Left ventricle myocardium inferior (tissue), 1 donor: ENCODE data around the gene ALOX5. TPM values are rescaled to one million over a fixed set of nuclear protein-coding genes. Genes with fewer than 3 reads are reported as not detected.

Experiments
- DNase-seq: peaks from one replicate; pipeline ENCODE4 v3.0.0-alpha.2; 2020
- H3K27ac ChIP-seq: fragments of 200-600 bp; replicated peaks from 2 replicates; pipeline ENCODE4 v1.8.0; 2021
- H3K27me3 ChIP-seq: fragments of 200-600 bp; 2 replicates; pipeline ENCODE4 v1.8.0; 2021; ENCODE audit warnings: low read depth
- H3K36me3 ChIP-seq: fragments of 200-600 bp; 2 replicates; pipeline ENCODE4 v1.8.0; 2021
- H3K4me1 ChIP-seq: fragments of 200-600 bp; 2 replicates; pipeline ENCODE4 v1.8.0; 2021
- H3K4me3 ChIP-seq: fragments of 200-600 bp; 2 replicates; pipeline ENCODE4 v1.8.0; 2021; ENCODE audit warnings: mild to moderate bottlenecking, moderate library complexity
- H3K9me3 ChIP-seq: fragments of 200-600 bp; replicated peaks from 2 replicates; pipeline ENCODE4 v1.8.0; 2021
- CTCF ChIP-seq: fragments of 200-600 bp; IDR thresholded peaks from 2 replicates; pipeline ENCODE4 v1.8.0; 2021; ENCODE audit warnings: antibody characterized with exemption, mild to moderate bottlenecking, borderline replicate concordance
- intact Hi-C: fragments of 100-400 bp; cut with micrococcal nuclease; formaldehyde crosslinking; loops from one replicate; pipeline ENCODE4 v1.11.0; 2022
- total RNA-seq: library from RNA; stranded (reverse); fragmentation: NEBNext Ultra II Directional; extraction: Animal tissue kit (Norgen Biotek cat#: 25700); gene quantifications from one replicate; pipeline ENCODE4 v1.2.1, GENCODE V29; 2021
- donor health status: DM: no; HTN: yes; CAD: no; lungs with severe emphysema.

ALOX5 gene
- total RNA-seq, 1 donor from 2014 or later = 3.2 TPM

- no peak overlapping the region for H3K27ac ChIP-seq
- H3K4me3 ChIP-seq = no peak overlapping the region
- intact Hi-C loops = no loop called here
- peaks cover 9% of the 10 kb centered on the region for H3K4me1 ChIP-seq
- no peaks in the 10 kb centered on the region for H3K9me3 ChIP-seq
- H3K27me3 ChIP-seq = peaks cover 90% of the 10 kb centered on the region
- DNase-seq = no peak
- TF ChIP-seq CTCF = no peak
- H3K36me3 ChIP-seq = no peaks in the 10 kb centered on the region
Measured at GRCh38 chr10:45378914-45379726, 5.1 kb downstream of the ALOX5 start.

GRCh38 chr10:45379891-45380540 lies 6.0 kb downstream of the ALOX5 start:
- no peaks in the 10 kb centered on the region for H3K9me3 ChIP-seq
- peaks cover under 1% of the 10 kb centered on the region for H3K4me1 ChIP-seq
- TF ChIP-seq CTCF = no peak
- H3K36me3 ChIP-seq = no peaks in the 10 kb centered on the region
- H3K27ac ChIP-seq = no peak overlapping the region
- intact Hi-C loops = no loop called here
- H3K27me3 ChIP-seq = peaks cover 81% of the 10 kb centered on the region
- peak; percentile 33 for DNase-seq
- H3K4me3 ChIP-seq = no peak overlapping the region

GRCh38 chr10:45380903-45381620 lies 7.0 kb downstream of the ALOX5 start:
- no peaks in the 10 kb centered on the region for H3K4me1 ChIP-seq
- no peak for DNase-seq
- peaks cover 70% of the 10 kb centered on the region for H3K27me3 ChIP-seq
- no peaks in the 10 kb centered on the region for H3K9me3 ChIP-seq
- no peak for TF ChIP-seq CTCF
- intact Hi-C loops = no loop called here
- H3K36me3 ChIP-seq = no peaks in the 10 kb centered on the region
- no peak overlapping the region for H3K27ac ChIP-seq
- H3K4me3 ChIP-seq = no peak overlapping the region

GRCh38 chr10:45382591-45382990 lies 8.6 kb downstream of the ALOX5 start:
- Histone ChIP-seq H3K4me1 (no peaks in the 10 kb centered on the region), H3K4me3 (no peak overlapping the region), H3K27ac (no peak overlapping the region), H3K9me3 (no peaks in the 10 kb centered on the region), H3K36me3 (no peaks in the 10 kb centered on the region), H3K27me3 (peaks cover 66% of the 10 kb centered on the region)
- no peak for TF ChIP-seq CTCF
- DNase-seq = no peak
- intact Hi-C loops = no loop called here

GRCh38 chr10:45383682-45384330 lies 9.8 kb downstream of the ALOX5 start:
- Histone ChIP-seq H3K4me3 (no peak overlapping the region), H3K27me3 (peaks cover 65% of the 10 kb centered on the region), H3K27ac (no peak overlapping the region), H3K9me3 (no peaks in the 10 kb centered on the region), H3K4me1 (no peaks in the 10 kb centered on the region), H3K36me3 (no peaks in the 10 kb centered on the region)
- no peak for TF ChIP-seq CTCF
- DNase-seq = no peak
- intact Hi-C loops = no loop called here
